Stomach (tissue), 19 donors: ENCODE measurements around the gene EMP1. TPM values are rescaled to one million over a fixed set of nuclear protein-coding genes. Genes with fewer than 3 reads are reported as not detected.

Source experiments
- DNase-seq, 2 donors: peaks; one replicate each; pipeline versions ENCODE4 v3.0.0 to v3.0.0-alpha.2; 2013 to 2019
- H3K27ac ChIP-seq, 5 donors: fragments of 200-600 bp in 4 of 5; sonication (generic) in 4 of 5; one replicate each; pipeline ENCODE4 v1.5.1; 2013 to 2019; ENCODE audit warnings: mild to moderate bottlenecking in 1 of 5, moderate library complexity in 1 of 5
- H3K27me3 ChIP-seq, 3 donors: fragments of 200-600 bp; sonication (generic); one replicate each; pipeline ENCODE4 v1.5.1; 2017 to 2019; ENCODE audit warnings: mixed run types in 1 of 3
- H3K36me3 ChIP-seq, 4 donors: fragments of 200-600 bp; sonication (generic); 1 replicate in 3 of 4; 2 replicates in 1 of 4; pipeline ENCODE4 v1.5.1; 2016 to 2019
- H3K4me1 ChIP-seq, 4 donors: fragments of 200-600 bp; sonication (generic); one replicate each; pipeline ENCODE4 v1.5.1; 2016 to 2019
- H3K4me3 ChIP-seq, 4 donors: fragments of 200-600 bp; sonication (generic) in 3 of 4; one replicate each; pipeline ENCODE4 v1.5.1; 2016 to 2019; ENCODE audit warnings: mild to moderate bottlenecking in 1 of 4
- H3K9me3 ChIP-seq, 4 donors: fragments of 200-600 bp; sonication (generic); one replicate each; pipeline ENCODE4 v1.5.1; 2016 to 2019
- EP300 ChIP-seq: sonication (generic); formaldehyde crosslinking; IDR thresholded peaks from one replicate; pipeline ENCODE4 v1.6.1; 2017; ENCODE audit warnings: antibody characterized with exemption
- POLR2A ChIP-seq, 4 donors: fragments of 450-650 bp; IDR thresholded peaks; one replicate each; pipeline ENCODE4 v1.6.1; 2016; ENCODE audit warnings: antibody characterized with exemption in 4 of 4, control low read depth in 2 of 4, mild to moderate bottlenecking in 1 of 4, moderate library complexity in 1 of 4
- POLR2AphosphoS5 ChIP-seq, 3 donors: sonication (generic); formaldehyde crosslinking; IDR thresholded peaks; one replicate each; pipeline ENCODE4 v1.6.1; 2016; ENCODE audit warnings: antibody characterized with exemption in 3 of 3
- WGBS, 5 donors: extraction: QIAGEN DNeasy Blood & Tissue Kit in 3 of 5; methylation state at CpG; one replicate each; pipeline versions ENCODE4 v1.1.5 to v1.1.7; 2013 to 2018; 5-methylcytosine and 5-hydroxymethylcytosine counted together
- intact Hi-C: fragments of 100-400 bp; cut with DNase I; formaldehyde crosslinking; loops from one replicate; pipeline ENCODE4 v1.15.1; 2023; ENCODE audit warnings: low total_unique reads
- long read RNA-seq, 10 donors: transcript quantifications; one replicate each; lab custom pipeline, GENCODE V29; 2026
- polyA plus RNA-seq, 3 donors: library from polyadenylated mRNA; stranded (reverse); fragments of 200-250 nt; gene quantifications; one replicate each; pipeline ENCODE4 v1.2.3, GENCODE V29; 2013
- total RNA-seq, 5 donors: library from RNA; depleted of rRNA; stranded (reverse); fragments of >200 nt; gene quantifications; one replicate each; pipeline versions ENCODE4 v1.1.0 to v1.2.3, GENCODE V29; 2014 to 2016
- TF ChIP-seq, protein P1 (sequence below), 7 experiments: fragments of 450-650 bp in 4 of 7; fragments of 200-600 bp in 3 of 7; sonication (generic) in 3 of 7; IDR thresholded peaks; one replicate each; pipeline ENCODE4 v1.5.1; 2016 to 2019; ENCODE audit warnings: antibody characterized with exemption in 7 of 7, control low read depth in 2 of 7, mild to moderate bottlenecking in 1 of 7
- donor health status: healthy with polysubstance abuse.
- donor health status: Bipolar disorder and iron deficiency.
- donor health status: healthy.

The EMP1 gene
- 100 to 1,000 TPM in 1 of 5 donors, 10 to 100 TPM in 3, 1 to 10 TPM in 1; 7.6 to 115 (median 23.9) TPM for total RNA-seq
- 100 to 1,000 TPM in 1 of 3 donors, 10 to 100 TPM in 1, 1 to 10 TPM in 1; 6.2 to 209 (median 12.5) TPM for polyA plus RNA-seq
- long read RNA-seq, donor 1, full-length matches to known transcripts, result 2 of 2 reads
- long read RNA-seq, donor 1, partial matches to known transcripts, result 0 of 2 reads
- long read RNA-seq, donor 1, other reads (novel, unspliced or antisense), result 0 of 2 reads
- long read RNA-seq, donor 2, full-length matches to known transcripts, result 6 of 6 reads
- long read RNA-seq, donor 2, partial matches to known transcripts, result 0 of 6 reads
- long read RNA-seq, donor 2, other reads (novel, unspliced or antisense), result 0 of 6 reads
- long read RNA-seq, donor 3, full-length matches to known transcripts, result 5 of 5 reads
- long read RNA-seq, donor 3, partial matches to known transcripts, result 0 of 5 reads
- long read RNA-seq, donor 3, other reads (novel, unspliced or antisense), result 0 of 5 reads
- long read RNA-seq, donor 4, result 0 reads
- long read RNA-seq, donor 5, full-length matches to known transcripts, result 27 of 27 reads
- long read RNA-seq, donor 5, partial matches to known transcripts, result 0 of 27 reads
- long read RNA-seq, donor 5, other reads (novel, unspliced or antisense), result 0 of 27 reads
- long read RNA-seq, donor 6, full-length matches to known transcripts, result 18 of 18 reads
- long read RNA-seq, donor 6, partial matches to known transcripts, result 0 of 18 reads
- long read RNA-seq, donor 6, other reads (novel, unspliced or antisense), result 0 of 18 reads
- long read RNA-seq, donor 7, full-length matches to known transcripts, result 15 of 15 reads
- long read RNA-seq, donor 7, partial matches to known transcripts, result 0 of 15 reads
- long read RNA-seq, donor 7, other reads (novel, unspliced or antisense), result 0 of 15 reads
- long read RNA-seq, donor 8, full-length matches to known transcripts, result 3 of 8 reads
- long read RNA-seq, donor 8, partial matches to known transcripts, result 5 of 8 reads
- long read RNA-seq, donor 8, other reads (novel, unspliced or antisense), result 0 of 8 reads
- long read RNA-seq, donor 9, full-length matches to known transcripts, result 7 of 7 reads
- long read RNA-seq, donor 9, partial matches to known transcripts, result 0 of 7 reads
- long read RNA-seq, donor 9, other reads (novel, unspliced or antisense), result 0 of 7 reads
- long read RNA-seq, donor 10, full-length matches to known transcripts, result 2 of 2 reads
- long read RNA-seq, donor 10, partial matches to known transcripts, result 0 of 2 reads
- long read RNA-seq, donor 10, other reads (novel, unspliced or antisense), result 0 of 2 reads

GRCh38 chr12:13196130-13196921 lies at the start of gene EMP1:
EMP1 (plus strand) TSS chr12:13196726; CDS start chr12:13211511, 14,785 bp downstream.
- TF ChIP-seq POLR2AphosphoS5 (IDR thresholded peaks at IDR 0.05) (peak; percentile 32 to 92 (median 92)), POLR2A (IDR thresholded peaks at IDR 0.05) (peak in 1 of 4 donors; percentile 23), EP300 (no peak)
- TF ChIP-seq, protein P1, sequence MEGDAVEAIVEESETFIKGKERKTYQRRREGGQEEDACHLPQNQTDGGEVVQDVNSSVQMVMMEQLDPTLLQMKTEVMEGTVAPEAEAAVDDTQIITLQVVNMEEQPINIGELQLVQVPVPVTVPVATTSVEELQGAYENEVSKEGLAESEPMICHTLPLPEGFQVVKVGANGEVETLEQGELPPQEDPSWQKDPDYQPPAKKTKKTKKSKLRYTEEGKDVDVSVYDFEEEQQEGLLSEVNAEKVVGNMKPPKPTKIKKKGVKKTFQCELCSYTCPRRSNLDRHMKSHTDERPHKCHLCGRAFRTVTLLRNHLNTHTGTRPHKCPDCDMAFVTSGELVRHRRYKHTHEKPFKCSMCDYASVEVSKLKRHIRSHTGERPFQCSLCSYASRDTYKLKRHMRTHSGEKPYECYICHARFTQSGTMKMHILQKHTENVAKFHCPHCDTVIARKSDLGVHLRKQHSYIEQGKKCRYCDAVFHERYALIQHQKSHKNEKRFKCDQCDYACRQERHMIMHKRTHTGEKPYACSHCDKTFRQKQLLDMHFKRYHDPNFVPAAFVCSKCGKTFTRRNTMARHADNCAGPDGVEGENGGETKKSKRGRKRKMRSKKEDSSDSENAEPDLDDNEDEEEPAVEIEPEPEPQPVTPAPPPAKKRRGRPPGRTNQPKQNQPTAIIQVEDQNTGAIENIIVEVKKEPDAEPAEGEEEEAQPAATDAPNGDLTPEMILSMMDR (IDR thresholded peaks at IDR 0.05), result no peak
- Histone ChIP-seq H3K4me1 (peaks cover 12 to 69% (median 25%) of the 10 kb centered on the region in 4 donors), H3K9me3 (no peaks in the 10 kb centered on the region), H3K27ac (peak within 1 kb of the TSS; percentile 83 to 92 (median 86)), H3K4me3 (peak within 1 kb of the TSS; percentile 37 to 49 (median 43)), H3K36me3 (no peaks in the 10 kb centered on the region), H3K27me3 (no peaks in the 10 kb centered on the region)
- 8 to 13% (median 12%) methylated on average over 11 of the region's 11 CpGs for WGBS, 5 donors
- intact Hi-C loops, result no loop called here
- peak; percentile 92 to 97 for DNase-seq

DNA sequence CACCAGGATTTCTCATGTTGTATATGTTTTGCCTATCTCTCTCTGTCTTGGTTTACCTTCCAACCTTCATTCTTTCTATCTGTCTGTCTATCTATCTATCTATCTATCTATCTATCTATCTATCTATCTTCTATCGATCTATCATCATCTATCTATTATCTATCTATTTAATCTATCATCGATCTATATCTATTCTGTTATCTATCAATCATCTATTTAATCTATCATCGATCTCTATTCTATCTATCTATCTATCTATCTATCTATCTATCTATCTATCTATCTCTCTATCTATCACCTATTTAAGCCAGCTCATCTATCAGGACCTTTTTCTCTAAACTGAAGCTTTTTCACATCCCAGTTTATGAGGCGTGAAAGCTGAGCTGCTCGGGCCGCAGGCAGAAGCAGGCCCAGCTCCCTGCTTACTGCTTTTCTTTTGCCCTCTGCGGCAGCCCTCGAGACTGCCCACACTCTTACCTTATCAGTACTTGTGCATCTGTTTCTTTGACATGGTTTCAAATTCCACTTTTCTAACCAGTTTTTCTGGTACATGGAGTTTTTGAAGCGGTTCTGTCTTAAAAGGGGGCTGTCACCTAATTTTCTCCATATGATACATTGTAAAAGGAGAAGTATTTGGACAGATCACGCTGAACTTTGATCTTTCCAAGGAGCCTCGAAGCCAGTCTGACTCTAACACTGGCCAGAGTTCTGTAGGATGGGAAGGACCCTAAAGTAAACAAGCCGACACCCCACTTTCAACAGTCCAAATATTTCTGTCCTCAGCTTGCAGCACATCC lies 48.6 kb upstream of the EMP1 start:
- no peaks in the 10 kb centered on the region for H3K9me3 ChIP-seq
- peak in 1 of 2 donors; percentile 49 for DNase-seq
- no peaks in the 10 kb centered on the region for H3K36me3 ChIP-seq
- no peaks in the 10 kb centered on the region for H3K27me3 ChIP-seq
- peaks cover 8 to 18% (median 11%) of the 10 kb centered on the region in 4 donors for H3K4me1 ChIP-seq
- TF ChIP-seq POLR2AphosphoS5 (IDR thresholded peaks at IDR 0.05) (no peak), POLR2A (IDR thresholded peaks at IDR 0.05) (no peak), EP300 (no peak)
- TF ChIP-seq, protein P1 (IDR thresholded peaks at IDR 0.05), result no peak
- 51 to 59% (median 54%) methylated on average over 12 of the region's 12 CpGs for WGBS, 5 donors
- intact Hi-C loops, result no loop called here
- H3K27ac ChIP-seq, result peak overlapping the region in 1 of 5 donors; percentile 25
- H3K4me3 ChIP-seq, result no peak overlapping the region

GRCh38 chr12:13148485-13148847 lies 48.1 kb upstream of the EMP1 start:
- Histone ChIP-seq H3K9me3 (no peaks in the 10 kb centered on the region), H3K4me3 (no peak overlapping the region), H3K27ac (peak overlapping the region in 1 of 5 donors; percentile 34), H3K4me1 (peaks cover 8 to 18% (median 11%) of the 10 kb centered on the region in 4 donors), H3K27me3 (no peaks in the 10 kb centered on the region), H3K36me3 (no peaks in the 10 kb centered on the region)
- no peak for TF ChIP-seq POLR2A (IDR thresholded peaks at IDR 0.05)
- TF ChIP-seq, protein P1 (IDR thresholded peaks at IDR 0.05), result no peak
- TF ChIP-seq EP300, result no peak
- no peak for TF ChIP-seq POLR2AphosphoS5 (IDR thresholded peaks at IDR 0.05)
- WGBS, 5 donors, result 84 to 92% (median 89%) methylated on average over 3 of the region's 3 CpGs
- no peak for DNase-seq
- intact Hi-C loops, result no loop called here
